ENCODE measurements around the gene GLB1L3. TPM values are rescaled to one million over a fixed set of nuclear protein-coding genes. Genes with fewer than 3 reads are reported as not detected.
A peak's percentile ranks its signal among the peaks of the same experiment; 100 is the strongest.
"Not testable (repeated sequence)": the region's sequence is repeated elsewhere in the genome, so short reads cannot be mapped to it uniquely, and the experiment has no call there.

Gene GLB1L3
- polyA plus RNA-seq, 1 donor: 1.9 TPM

GRCh38 chr11:134343646-134344045 lies 67.5 kb downstream of the GLB1L3 start:
- DNase-seq: no peak

GRCh38 chr11:134344497-134345236 lies 68.5 kb downstream of the GLB1L3 start:
- not testable (repeated sequence) for DNase-seq

GRCh38 chr11:134345237-134345550 lies 69.0 kb downstream of the GLB1L3 start:
- DNase-seq: no peak

- DNase-seq: no peak
Measured at GRCh38 chr11:134346101-134346975, 70.2 kb downstream of the GLB1L3 start.

GRCh38 chr11:134346976-134347350 lies 70.8 kb downstream of the GLB1L3 start:
- no peak for DNase-seq

DNA sequence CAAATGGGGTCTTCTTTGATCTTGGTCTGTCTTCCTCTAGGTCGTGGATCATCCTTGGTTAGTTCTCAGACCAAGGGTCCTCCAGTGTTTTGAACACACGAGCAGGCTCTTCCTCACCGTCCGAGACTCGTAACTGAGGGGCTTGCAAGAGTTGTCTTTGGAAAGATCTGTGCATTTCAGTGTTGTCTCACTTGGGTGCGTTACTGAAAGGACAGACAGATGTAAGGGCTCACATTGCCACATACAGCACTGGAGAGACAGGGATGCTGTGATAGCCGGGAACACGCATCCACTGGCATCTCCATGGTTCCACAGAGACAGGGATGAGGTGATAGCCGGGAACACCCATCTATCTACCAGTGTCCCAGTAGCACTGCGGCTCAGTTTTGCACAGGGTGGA lies 71.3 kb downstream of the GLB1L3 start:
- no peak for DNase-seq

DNA sequence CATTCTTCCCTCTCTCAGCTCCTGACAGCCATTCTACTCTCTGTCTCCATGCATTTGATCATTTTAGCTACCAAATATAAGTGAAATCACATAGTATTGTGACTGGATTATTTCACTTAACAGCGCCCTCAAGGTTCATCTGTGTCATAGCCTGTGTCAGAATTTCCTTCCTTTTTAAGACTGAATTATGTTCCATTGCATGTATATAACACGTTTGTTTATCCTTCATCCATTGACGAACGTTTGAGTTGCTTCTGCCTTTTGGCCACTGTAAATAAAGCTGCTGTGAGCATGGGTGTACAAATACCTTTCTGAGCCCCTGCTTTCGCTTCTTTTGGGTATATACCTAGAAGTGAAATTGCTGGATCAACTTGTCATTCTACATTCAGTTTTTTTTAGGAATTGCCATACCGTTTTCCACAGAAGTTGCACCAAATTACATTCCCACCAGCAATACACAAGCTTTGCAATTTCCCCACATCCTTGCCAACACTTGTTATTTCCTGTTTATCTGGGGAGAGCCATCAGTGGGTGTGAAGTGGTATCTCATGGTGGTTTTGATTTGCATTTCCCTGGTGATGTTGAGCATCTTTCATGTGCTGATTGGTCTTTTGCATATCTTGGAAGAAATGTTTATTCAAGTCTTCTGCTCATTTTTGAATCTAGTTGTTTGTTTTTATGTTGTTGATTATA lies 73.1 kb downstream of the GLB1L3 start:
- no peak for DNase-seq

DNA sequence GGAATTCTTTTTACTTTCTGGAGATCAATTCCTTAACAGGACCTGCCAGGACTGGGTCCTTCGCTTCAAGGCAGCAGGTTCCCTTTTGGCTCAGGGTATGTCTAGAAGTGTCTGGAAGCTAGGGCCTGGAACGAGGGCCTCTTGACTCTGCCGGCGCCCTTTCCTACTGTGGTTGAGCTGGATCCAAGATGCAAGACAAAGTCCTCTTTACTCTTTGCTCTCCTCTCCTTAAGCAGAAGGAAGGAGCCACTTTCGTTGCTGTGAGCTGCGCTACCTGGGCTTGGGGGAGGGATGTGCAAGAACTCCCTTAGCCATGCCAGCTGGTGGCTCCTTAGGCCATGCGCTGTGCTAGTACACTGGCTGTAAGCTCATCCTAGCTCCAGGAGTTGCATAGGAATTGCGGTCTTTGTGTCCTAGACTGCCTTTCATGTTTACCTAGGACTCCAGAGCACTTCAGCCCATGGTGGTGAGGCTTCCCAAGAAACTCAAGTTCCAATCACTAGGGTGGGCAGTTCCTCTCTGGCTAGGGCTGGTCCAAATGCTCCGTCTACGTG lies 73.7 kb downstream of the GLB1L3 start:
- DNase-seq: no peak

- DNase-seq: no peak
Measured at GRCh38 chr11:134350381-134350780, 74.2 kb downstream of the GLB1L3 start.

DNA sequence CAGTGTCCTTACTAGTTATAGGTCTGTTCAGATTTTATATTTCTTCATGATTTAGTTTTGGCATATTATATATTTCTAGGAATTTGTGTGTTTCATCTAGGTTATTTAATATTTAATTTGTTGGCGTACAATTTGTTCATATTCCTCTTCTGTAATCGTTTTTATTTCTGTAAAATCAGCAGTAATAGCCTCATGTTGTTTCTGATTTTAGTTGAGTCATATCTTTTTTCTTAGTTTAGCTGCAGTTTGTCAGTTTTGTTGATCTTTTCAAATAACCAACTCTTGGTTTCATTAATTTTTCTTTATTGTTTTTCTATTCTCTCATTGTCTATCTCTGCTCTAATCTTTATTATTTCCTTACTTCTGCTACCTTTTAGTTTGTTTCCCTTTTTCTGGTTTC lies 75.9 kb downstream of the GLB1L3 start:
- DNase-seq: no peak

DNA sequence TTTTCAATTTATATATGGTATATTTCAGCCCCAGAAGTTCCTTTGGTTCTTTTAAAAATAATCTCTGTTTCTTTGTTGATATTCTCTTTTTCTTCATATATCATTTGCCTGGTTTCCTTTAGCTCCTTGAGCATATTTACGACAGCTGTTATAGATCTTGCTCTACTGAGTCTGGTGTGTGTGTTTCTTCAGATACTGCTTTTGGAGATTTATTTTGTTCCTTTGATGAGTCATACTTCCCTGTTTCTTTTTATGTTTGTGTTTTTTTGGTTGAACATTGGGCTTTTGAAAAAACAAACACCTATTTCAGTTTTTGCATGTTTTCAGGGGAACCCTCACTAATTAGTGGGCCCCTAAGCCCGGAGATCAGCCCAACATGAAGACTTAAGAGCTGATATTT lies 79.0 kb downstream of the GLB1L3 start:
- DNase-seq: no peak

DNA sequence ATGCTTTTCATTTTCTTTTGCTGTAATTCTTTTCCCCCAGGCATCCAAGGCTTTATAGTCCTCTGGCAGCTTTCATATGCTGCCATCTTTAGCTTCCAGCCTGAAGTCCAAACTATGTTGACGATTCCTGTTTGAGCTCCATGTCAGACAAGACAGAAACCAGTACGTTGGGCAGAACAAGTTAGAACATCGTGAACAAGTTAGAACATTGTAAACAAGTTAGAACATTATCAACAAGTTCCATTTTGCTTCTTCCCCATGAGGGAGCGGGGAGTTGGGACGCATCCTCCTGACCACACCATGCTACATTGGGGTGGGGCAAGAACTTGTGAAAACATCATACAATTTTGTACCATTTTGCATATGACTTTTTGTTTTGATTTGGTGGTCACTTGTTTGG lies 79.5 kb downstream of the GLB1L3 start:
- no peak for DNase-seq

- DNase-seq: no peak
Measured at GRCh38 chr11:134356656-134357544, 80.7 kb downstream of the GLB1L3 start.

DNA sequence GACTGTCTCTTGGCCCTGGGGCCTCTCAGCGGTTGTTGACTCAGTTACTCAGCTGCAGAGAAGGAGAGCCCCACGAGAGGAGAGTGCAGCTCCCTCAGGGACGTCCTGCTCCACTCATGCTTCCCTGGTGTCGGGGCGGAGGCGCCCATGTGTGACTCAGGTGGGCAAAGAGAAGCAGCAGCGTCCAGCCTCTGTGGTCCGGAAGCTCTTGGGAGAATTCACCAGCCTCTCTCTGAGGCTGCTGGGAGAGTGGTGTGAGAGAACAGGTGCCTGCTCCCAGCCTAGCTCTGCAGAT lies 81.3 kb downstream of the GLB1L3 start:
- DNase-seq: no peak

DNA sequence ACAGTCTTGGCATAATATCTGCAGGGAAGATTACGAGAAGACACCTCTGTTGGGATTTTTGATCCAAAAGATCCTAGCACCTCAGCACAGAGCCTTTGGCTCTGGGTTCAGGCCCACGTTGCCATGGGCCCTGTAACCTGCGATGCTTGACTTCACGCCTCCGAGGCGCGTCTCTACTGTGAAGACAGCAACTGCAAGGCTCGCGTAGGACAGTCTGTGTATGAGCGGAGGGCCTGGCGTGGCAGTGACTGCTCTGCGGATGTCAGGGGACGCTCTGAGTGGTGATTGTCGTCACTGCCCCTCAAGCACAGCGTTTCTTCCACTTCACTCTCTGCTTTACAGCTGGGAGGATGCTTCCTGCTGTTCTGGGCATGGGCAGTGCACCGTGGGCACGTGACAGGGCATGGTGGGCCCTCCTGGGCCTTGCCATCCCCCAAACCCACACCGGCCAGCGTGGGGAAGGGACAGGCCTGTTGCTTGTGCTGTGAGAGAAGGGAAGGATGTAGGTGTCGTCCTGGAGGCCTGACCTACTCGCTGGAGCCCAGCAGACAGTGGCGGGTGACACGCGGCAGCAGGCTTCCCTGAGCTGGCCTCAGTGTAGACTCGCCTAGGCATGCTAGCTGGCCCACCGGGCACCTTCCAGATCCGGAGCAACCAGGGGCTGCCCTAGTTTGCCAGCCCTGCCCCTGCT lies 82.1 kb downstream of the GLB1L3 start:
- DNase-seq: no peak

DNA sequence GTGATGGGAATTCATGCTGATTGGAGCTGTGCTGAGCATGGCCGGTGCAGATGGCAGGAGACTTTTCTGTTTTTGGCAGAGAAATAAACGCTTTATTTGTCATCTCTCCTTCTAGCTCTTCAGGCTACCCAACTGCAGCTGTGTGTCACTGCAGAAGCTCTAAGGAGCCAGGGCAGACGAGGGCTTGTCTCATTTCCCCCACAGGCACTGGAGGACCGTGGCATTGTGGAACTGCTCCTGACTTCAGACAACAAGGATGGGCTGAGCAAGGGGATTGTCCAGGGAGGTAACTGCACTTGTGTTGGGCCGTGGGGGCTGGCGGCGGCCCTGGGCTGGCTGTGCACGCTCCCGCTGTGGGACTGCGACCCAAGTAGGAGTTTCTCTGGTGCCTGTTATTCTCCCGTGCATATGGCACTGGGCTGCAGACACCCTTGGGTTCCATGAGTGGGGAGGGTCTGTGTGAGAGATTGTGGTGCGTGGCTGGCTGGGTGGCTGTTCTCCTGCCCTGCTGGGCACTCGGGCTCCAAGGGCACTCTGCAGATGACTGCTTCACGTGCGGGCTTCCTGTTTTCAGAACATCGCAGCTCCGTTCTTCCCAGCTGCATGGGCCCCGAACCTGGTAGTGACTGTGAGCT lies 82.8 kb downstream of the GLB1L3 start:
- DNase-seq: no peak

GRCh38 chr11:134359646-134360045 lies 83.5 kb downstream of the GLB1L3 start:
- no peak for DNase-seq

DNA sequence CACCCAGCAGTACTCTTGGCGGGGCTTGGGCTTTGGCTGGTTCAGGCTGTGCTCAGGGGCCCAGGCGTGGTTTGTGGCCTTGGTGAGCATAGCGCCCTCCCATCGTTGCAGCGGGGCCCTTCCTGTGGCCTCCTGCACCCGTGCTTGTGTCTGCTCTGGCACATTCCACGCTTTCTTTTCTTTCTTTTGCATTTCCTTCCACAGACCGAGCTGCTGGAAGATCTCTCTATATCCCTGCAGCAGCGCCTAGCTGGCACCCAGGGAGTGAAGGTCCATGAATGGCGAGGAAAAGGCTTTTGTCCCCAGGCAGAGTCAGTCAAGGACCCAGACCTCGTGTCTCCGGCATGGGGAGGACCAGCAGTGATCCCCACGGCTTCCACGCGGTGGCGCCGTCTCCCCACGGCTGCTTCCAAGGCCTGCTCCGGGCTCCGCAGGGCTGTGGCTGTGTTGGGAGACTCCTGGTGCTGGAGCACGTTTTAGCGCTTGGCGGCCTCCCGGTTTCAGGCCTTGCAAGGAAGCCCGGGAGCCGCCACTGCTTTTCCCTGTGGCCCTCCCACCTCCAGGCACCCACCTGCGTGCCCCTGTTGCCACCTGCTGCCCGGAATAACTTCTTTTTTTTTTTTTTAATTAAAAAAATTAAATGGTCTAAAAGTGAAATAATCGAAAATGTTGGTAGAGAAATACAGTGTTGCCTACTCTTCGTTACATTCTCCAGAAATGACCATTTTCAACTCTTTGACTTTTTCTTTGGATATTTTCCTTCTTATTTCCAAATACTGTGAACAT lies 84.1 kb downstream of the GLB1L3 start:
- DNase-seq: peak; percentile 72

GRCh38 chr11:134361661-134362060 lies 85.5 kb downstream of the GLB1L3 start:
- DNase-seq: no peak

Data from left kidney (tissue), 2 donors.